HEK293 (cell line): ENCODE data around the gene PCDHB2.

ENCODE experiments used
- CTCF ChIA-PET: fragments of 350-600 bp; formaldehyde crosslinking; extraction: SDS; loops from one replicate; lab custom pipeline; 2021; ENCODE audit warnings: antibody characterized with exemption; lab: Yijun Ruan, JAX
- POLR2A ChIA-PET: fragments of 300-600 bp; formaldehyde crosslinking; extraction: SDS; loops from one replicate; lab custom pipeline; 2020; ENCODE audit warnings: antibody characterized with exemption, inconsistent platforms; lab: Yijun Ruan, JAX
- H3K27ac ChIP-seq: fragments of 200-500 bp; sonication (Bioruptor generic); 2 replicates; pipeline ENCODE4 v1.5.1; 2014; ENCODE audit warnings: low read depth, low read length, control low read depth, inconsistent platforms; ENCODE audit errors: extremely low read depth
- H3K36me3 ChIP-seq, 2 experiments: fragments of 200-500 bp in 1 of 2; sonication (Bioruptor generic) in 1 of 2; 1 replicate in 1 of 2; 2 replicates in 1 of 2; pipeline ENCODE4 v1.5.1; 2014 to 2017; ENCODE audit warnings: inconsistent platforms in 2 of 2, low read length in 2 of 2; ENCODE audit not compliant: control insufficient read depth in 2 of 2, insufficient read depth in 1 of 2
- H3K4me1 ChIP-seq: fragments of 200-500 bp; sonication (Bioruptor generic); 2 replicates; pipeline ENCODE4 v1.5.1; 2014; ENCODE audit warnings: mild to moderate bottlenecking, low read length, inconsistent platforms; ENCODE audit not compliant: control insufficient read depth, insufficient read depth
- H3K4me3 ChIP-seq: 2 replicates; pipeline ENCODE4 v1.5.1; 2011; ENCODE audit warnings: low read depth, mild to moderate bottlenecking, control low read depth, low read length, moderate library complexity
- H3K9me3 ChIP-seq: fragments of 200-500 bp; sonication (Bioruptor generic); 2 replicates; pipeline ENCODE4 v1.5.1; 2014; ENCODE audit warnings: low read depth, low read length, inconsistent platforms; ENCODE audit not compliant: control insufficient read depth, insufficient read depth
- AEBP2 ChIP-seq: fragments of 450-650 bp; formaldehyde crosslinking; IDR thresholded peaks from 2 replicates; pipeline ENCODE4 v1.5.1; 2016; ENCODE audit warnings: missing biosample characterization, missing genetic modification characterization, borderline replicate concordance
- EGR2 ChIP-seq: fragments of 450-650 bp; formaldehyde crosslinking; IDR thresholded peaks from 2 replicates; pipeline ENCODE4 v1.5.1; 2016; ENCODE audit warnings: low read depth, missing biosample characterization, missing genetic modification characterization
- GFI1B ChIP-seq: fragments of 450-650 bp; formaldehyde crosslinking; IDR thresholded peaks from 2 replicates; pipeline ENCODE4 v1.5.1; 2016; ENCODE audit warnings: missing biosample characterization, missing genetic modification characterization
- IKZF3 ChIP-seq: fragments of 450-650 bp; IDR thresholded peaks from 2 replicates; pipeline ENCODE4 v1.5.0; 2018; ENCODE audit warnings: missing biosample characterization, mild to moderate bottlenecking, missing genetic modification characterization, moderate library complexity
- ZNF175 ChIP-seq: fragments of 450-650 bp; formaldehyde crosslinking; IDR thresholded peaks from 2 replicates; pipeline ENCODE4 v1.5.1; 2016; ENCODE audit warnings: missing biosample characterization, missing genetic modification characterization
- ZNF280D ChIP-seq: fragments of 450-650 bp; formaldehyde crosslinking; IDR thresholded peaks from 2 replicates; pipeline ENCODE4 v1.5.1; 2016; ENCODE audit warnings: missing biosample characterization, missing genetic modification characterization
- ZNF488 ChIP-seq: fragments of 450-650 bp; formaldehyde crosslinking; IDR thresholded peaks from 2 replicates; pipeline ENCODE4 v1.5.1; 2016; ENCODE audit warnings: missing biosample characterization, missing genetic modification characterization
- ZNF580 ChIP-seq: fragments of 450-650 bp; formaldehyde crosslinking; IDR thresholded peaks from 2 replicates; pipeline ENCODE4 v1.5.1; 2016; ENCODE audit warnings: missing biosample characterization, missing genetic modification characterization
- ZNF621 ChIP-seq: fragments of 450-650 bp; formaldehyde crosslinking; IDR thresholded peaks from 2 replicates; pipeline ENCODE4 v1.5.1; 2017; ENCODE audit warnings: missing biosample characterization, missing genetic modification characterization
- ZNF623 ChIP-seq: fragments of 450-650 bp; formaldehyde crosslinking; IDR thresholded peaks from 2 replicates; pipeline ENCODE4 v1.5.1; 2016; ENCODE audit warnings: missing biosample characterization, missing genetic modification characterization
- ZNF660 ChIP-seq: fragments of 450-650 bp; IDR thresholded peaks from 2 replicates; pipeline ENCODE4 v1.5.1; 2018; ENCODE audit warnings: missing biosample characterization, mild to moderate bottlenecking, missing genetic modification characterization
- ZNF692 ChIP-seq: fragments of 450-650 bp; formaldehyde crosslinking; IDR thresholded peaks from 2 replicates; pipeline ENCODE4 v1.5.1; 2016; ENCODE audit warnings: missing biosample characterization, missing genetic modification characterization
- ZNF701 ChIP-seq: fragments of 450-650 bp; formaldehyde crosslinking; IDR thresholded peaks from 2 replicates; pipeline ENCODE4 v1.5.1; 2016; ENCODE audit warnings: missing biosample characterization, missing genetic modification characterization
- ZNF704 ChIP-seq: fragments of 450-650 bp; formaldehyde crosslinking; IDR thresholded peaks from 2 replicates; pipeline ENCODE4 v1.5.1; 2016; ENCODE audit warnings: missing biosample characterization, missing genetic modification characterization
- ZNF777 ChIP-seq: fragments of 450-650 bp; formaldehyde crosslinking; IDR thresholded peaks from 2 replicates; pipeline ENCODE4 v1.5.1; 2017; ENCODE audit warnings: missing biosample characterization, missing genetic modification characterization, borderline replicate concordance
- ZNF785 ChIP-seq: fragments of 450-650 bp; formaldehyde crosslinking; IDR thresholded peaks from 2 replicates; pipeline ENCODE4 v1.5.1; 2016; ENCODE audit warnings: missing biosample characterization, missing genetic modification characterization
- ZNF830 ChIP-seq: fragments of 450-650 bp; IDR thresholded peaks from 2 replicates; pipeline ENCODE4 v1.5.0; 2018; ENCODE audit warnings: missing biosample characterization, missing genetic modification characterization, low read depth, mild to moderate bottlenecking, moderate library complexity
- ZNF837 ChIP-seq: fragments of 450-650 bp; formaldehyde crosslinking; IDR thresholded peaks from 2 replicates; pipeline ENCODE4 v1.5.1; 2016; ENCODE audit warnings: missing biosample characterization, missing genetic modification characterization
- ZSCAN16 ChIP-seq: fragments of 450-650 bp; formaldehyde crosslinking; IDR thresholded peaks from 2 replicates; pipeline ENCODE4 v1.5.1; 2016; ENCODE audit warnings: missing biosample characterization, missing genetic modification characterization
- ZSCAN30 ChIP-seq: fragments of 450-650 bp; IDR thresholded peaks from 2 replicates; pipeline ENCODE4 v1.5.1; 2018; ENCODE audit warnings: missing biosample characterization, mild to moderate bottlenecking, missing genetic modification characterization, moderate library complexity

PCDHB2 gene

GRCh38 chr5:141105350-141105749 lies 10.9 kb downstream of the PCDHB2 start:
- Histone ChIP-seq H3K4me1 (no peaks in the 10 kb centered on the region), H3K4me3 (no peak overlapping the region), H3K36me3 (no peaks in the 10 kb centered on the region), H3K27ac (no peak overlapping the region), H3K9me3 (no peaks in the 10 kb centered on the region)
- TF ChIP-seq ZNF704 (tag by site-specific recombination) = no peak
- no peak for TF ChIP-seq ZNF692 (tag by site-specific recombination)
- TF ChIP-seq IKZF3 (tag by site-specific recombination) = no peak
- no peak for TF ChIP-seq ZNF621
- CTCF ChIA-PET = no interaction called here
- POLR2A ChIA-PET = no interaction called here

GRCh38 chr5:141119250-141119649 lies 24.8 kb downstream of the PCDHB2 start:
- H3K9me3 ChIP-seq = no peaks in the 10 kb centered on the region
- no peaks in the 10 kb centered on the region for H3K4me1 ChIP-seq
- TF ChIP-seq GFI1B (tag by site-specific recombination) (no peak), ZNF837 (tag by site-specific recombination) (no peak), ZNF280D (tag by site-specific recombination) (no peak), ZNF701 (tag by site-specific recombination) (no peak), ZSCAN30 (tag by site-specific recombination) (no peak), ZNF488 (tag by site-specific recombination) (no peak), ZNF830 (tag by site-specific recombination) (no peak), ZNF777 (no peak), ZSCAN16 (tag by site-specific recombination) (no peak), AEBP2 (tag by site-specific recombination) (no peak), ZNF785 (tag by site-specific recombination) (no peak), ZNF623 (tag by site-specific recombination) (no peak), ZNF175 (tag by site-specific recombination) (no peak), ZNF580 (tag by site-specific recombination) (no peak), ZNF660 (tag by site-specific recombination) (no peak), EGR2 (tag by site-specific recombination) (no peak)
- ChIA-PET POLR2A (no interaction called here), CTCF (interaction anchor here (1.3 kb wide), 1 partner anchor 35 kb away, joined by 4 read pairs; no protein-coding TSS in a partner anchor)
- H3K27ac ChIP-seq = no peak overlapping the region
- no peak overlapping the region for H3K4me3 ChIP-seq
- no peaks in the 10 kb centered on the region for H3K36me3 ChIP-seq
